Stimulated activated effector memory CD8-positive, alpha-beta T cell treated with anti-CD3 and anti-CD28 coated beads, Interleukin-12 subunit alpha, Interleukin-12 subunit beta, amount 100 ng/mL, for 72 hours (primary cell): ENCODE data around the gene POLR1H.

Source experiments
- ATAC-seq: fragments of 150-1000 bp; cut with Tn5 transposase; 2 replicates; pipeline ENCODE4 v1.10.0; 2021
- DNase-seq, 2 donors: peaks; one replicate each; pipeline ENCODE4 v3.0.0; 2021 to 2022; ENCODE audit warnings: low spot score in 2 of 2
- H3K27ac Mint-ChIP-seq: one replicate; pipeline ENCODE4 v1.8.0; 2022; ENCODE audit warnings: mild to moderate bottlenecking, mixed read lengths
- H3K36me3 Mint-ChIP-seq: one replicate; pipeline ENCODE4 v1.8.0; 2022; ENCODE audit warnings: mild to moderate bottlenecking, mixed read lengths
- H3K4me1 Mint-ChIP-seq: one replicate; pipeline ENCODE4 v1.8.0; 2022; ENCODE audit warnings: mixed read lengths
- H3K4me3 Mint-ChIP-seq: one replicate; pipeline ENCODE4 v1.8.0; 2022; ENCODE audit warnings: mild to moderate bottlenecking, mixed read lengths
- H3K9me3 Mint-ChIP-seq: one replicate; pipeline ENCODE4 v1.8.0; 2022; ENCODE audit warnings: mixed read lengths

Gene POLR1H

GRCh38 chr6:30043744-30044143 is 17.3 kb upstream of the POLR1H start:
- no peak for ATAC-seq
- DNase-seq: no peak
- no peak overlapping the region for H3K4me3 Mint-ChIP-seq
- H3K27ac Mint-ChIP-seq: peak overlapping the region; percentile 35
- H3K4me1 Mint-ChIP-seq: peaks cover 16% of the 10 kb centered on the region
- no peaks in the 10 kb centered on the region for H3K36me3 Mint-ChIP-seq
- no peaks in the 10 kb centered on the region for H3K9me3 Mint-ChIP-seq

GRCh38 chr6:30044630-30045029 is 16.4 kb upstream of the POLR1H start:
- no peaks in the 10 kb centered on the region for H3K36me3 Mint-ChIP-seq
- H3K27ac Mint-ChIP-seq: no peak overlapping the region
- no peaks in the 10 kb centered on the region for H3K9me3 Mint-ChIP-seq
- peaks cover 16% of the 10 kb centered on the region for H3K4me1 Mint-ChIP-seq
- no peak for DNase-seq
- H3K4me3 Mint-ChIP-seq: no peak overlapping the region
- ATAC-seq: no peak

DNA sequence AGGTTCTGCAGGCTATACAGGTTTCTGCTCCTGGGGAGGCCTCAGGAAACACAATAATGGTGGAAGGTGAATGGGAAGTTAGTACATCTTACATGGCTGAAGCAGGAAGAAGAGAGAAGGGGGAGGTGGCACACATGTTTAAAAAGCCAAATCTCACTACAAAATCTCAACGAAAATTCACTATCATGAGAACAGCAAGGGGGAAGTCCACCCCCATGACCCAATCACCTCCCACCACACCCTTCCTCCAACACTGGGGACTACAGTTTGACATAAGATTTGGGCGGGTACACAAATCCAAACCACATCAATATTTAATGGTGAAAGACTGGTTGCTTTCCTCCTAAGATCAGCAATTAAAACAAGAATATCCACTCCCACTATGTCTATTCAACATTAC is 13.8 kb upstream of the POLR1H start:
- peaks cover 13% of the 10 kb centered on the region for H3K4me1 Mint-ChIP-seq
- no peak overlapping the region for H3K4me3 Mint-ChIP-seq
- no peaks in the 10 kb centered on the region for H3K36me3 Mint-ChIP-seq
- H3K27ac Mint-ChIP-seq: no peak overlapping the region
- ATAC-seq (no peak), DNase-seq (no peak)
- H3K9me3 Mint-ChIP-seq: no peaks in the 10 kb centered on the region

DNA sequence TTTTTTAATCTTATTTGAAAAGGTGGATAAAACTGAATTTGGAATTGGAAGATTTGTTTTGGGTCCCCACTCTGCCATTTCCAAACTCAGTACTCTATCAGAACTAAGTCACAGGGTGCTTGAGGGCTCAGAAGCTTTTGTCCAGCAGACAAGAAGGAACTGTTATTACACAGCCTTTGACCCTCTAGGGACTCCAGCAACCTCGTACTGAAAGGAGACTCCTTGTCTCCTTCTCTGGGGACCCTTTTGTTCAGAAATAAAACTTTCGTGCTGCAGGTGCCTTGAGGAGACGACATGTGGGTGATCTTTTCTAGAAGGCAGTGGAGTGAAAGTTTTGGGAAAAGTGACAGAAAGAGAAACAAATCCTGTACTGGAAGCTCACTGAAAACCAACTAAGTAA is 7.4 kb upstream of the POLR1H start:
- DNase-seq (no peak), ATAC-seq (no peak)
- Mint-ChIP-seq H3K4me3 (no peak overlapping the region), H3K4me1 (no peaks in the 10 kb centered on the region), H3K36me3 (peaks cover 36% of the 10 kb centered on the region), H3K9me3 (no peaks in the 10 kb centered on the region), H3K27ac (no peak overlapping the region)

GRCh38 chr6:30055513-30055912 is 5.6 kb upstream of the POLR1H start:
- no peak for DNase-seq
- Mint-ChIP-seq H3K4me3 (no peak overlapping the region), H3K9me3 (no peaks in the 10 kb centered on the region), H3K4me1 (peaks cover 2% of the 10 kb centered on the region), H3K36me3 (peaks cover 37% of the 10 kb centered on the region), H3K27ac (no peak overlapping the region)
- no peak for ATAC-seq

DNA sequence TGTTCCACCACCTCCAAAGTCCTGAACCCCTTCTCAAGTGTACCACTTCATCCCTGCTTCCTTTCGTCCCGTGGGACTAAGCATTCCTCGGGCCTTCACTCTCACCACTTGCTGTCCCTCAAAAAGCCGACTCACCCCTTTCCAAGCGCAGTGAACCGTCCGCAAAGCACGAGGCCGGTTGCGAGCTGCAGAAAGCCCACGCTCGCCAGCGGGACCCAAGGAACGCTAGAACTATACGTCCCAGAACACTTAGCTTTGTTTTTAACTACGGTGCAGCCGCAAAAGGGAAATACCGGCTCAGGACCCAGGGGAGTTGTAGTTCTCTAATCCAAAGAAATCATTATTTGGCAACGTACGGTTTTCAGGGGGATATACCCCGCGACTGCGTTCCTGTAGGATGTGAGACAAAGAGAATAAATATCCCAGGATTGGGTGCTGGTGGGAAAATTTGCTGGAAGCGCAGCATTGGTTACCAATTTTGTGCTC is 416 bp upstream of the POLR1H start:
- H3K27ac Mint-ChIP-seq: peak overlapping the region; percentile 95
- H3K36me3 Mint-ChIP-seq: peaks cover 70% of the 10 kb centered on the region
- peaks cover 22% of the 10 kb centered on the region for H3K4me1 Mint-ChIP-seq
- ATAC-seq (peak; percentile 54), DNase-seq (no peak)
- no peaks in the 10 kb centered on the region for H3K9me3 Mint-ChIP-seq
- H3K4me3 Mint-ChIP-seq: peak overlapping the region; percentile 94

GRCh38 chr6:30061858-30062458 is 893 bp downstream of the POLR1H start:
- H3K4me1 Mint-ChIP-seq: peaks cover 32% of the 10 kb centered on the region
- no peaks in the 10 kb centered on the region for H3K9me3 Mint-ChIP-seq

GRCh38 chr6:30062471-30063178 is 1.6 kb downstream of the POLR1H start:
- no peak overlapping the region for H3K27ac Mint-ChIP-seq
- H3K4me1 Mint-ChIP-seq: peaks cover 39% of the 10 kb centered on the region
- H3K9me3 Mint-ChIP-seq: no peaks in the 10 kb centered on the region
- DNase-seq (peak in 1 of 2 donors; percentile 52), ATAC-seq (no peak)
- H3K4me3 Mint-ChIP-seq: peak overlapping the region; percentile 94
- H3K36me3 Mint-ChIP-seq: peaks cover 64% of the 10 kb centered on the region

More at GRCh38 chr6:30061858-30062458, 893 bp downstream of the POLR1H start:
- ATAC-seq (peak; percentile 60), DNase-seq (no peak)
- H3K36me3 Mint-ChIP-seq: peaks cover 64% of the 10 kb centered on the region
- H3K27ac Mint-ChIP-seq: peak overlapping the region; percentile 95
- peak overlapping the region; percentile 94 for H3K4me3 Mint-ChIP-seq

DNA sequence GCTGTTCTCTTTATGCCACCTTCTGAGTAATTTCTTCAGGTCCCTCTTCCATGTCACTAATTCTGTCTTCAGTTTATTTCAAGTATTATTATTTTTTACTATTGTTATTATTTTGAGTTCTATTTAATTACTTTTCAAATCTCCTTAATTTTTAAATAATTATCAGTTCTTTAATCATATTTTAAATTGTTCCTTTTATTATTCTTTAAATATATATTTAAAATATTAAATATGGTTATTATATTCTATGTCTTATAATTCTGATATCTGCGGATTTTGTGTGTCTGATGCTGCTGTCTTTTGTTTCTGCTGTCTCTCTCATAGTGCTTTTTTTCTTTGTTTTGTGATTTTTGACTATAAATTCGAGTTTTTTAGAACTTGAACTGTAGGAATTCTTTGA is 2.2 kb downstream of the POLR1H start:
- DNase-seq (no peak), ATAC-seq (no peak)
- Mint-ChIP-seq H3K27ac (peak overlapping the region; percentile 50), H3K4me3 (peak overlapping the region; percentile 94), H3K36me3 (peaks cover 63% of the 10 kb centered on the region), H3K9me3 (no peaks in the 10 kb centered on the region), H3K4me1 (peaks cover 45% of the 10 kb centered on the region)

DNA sequence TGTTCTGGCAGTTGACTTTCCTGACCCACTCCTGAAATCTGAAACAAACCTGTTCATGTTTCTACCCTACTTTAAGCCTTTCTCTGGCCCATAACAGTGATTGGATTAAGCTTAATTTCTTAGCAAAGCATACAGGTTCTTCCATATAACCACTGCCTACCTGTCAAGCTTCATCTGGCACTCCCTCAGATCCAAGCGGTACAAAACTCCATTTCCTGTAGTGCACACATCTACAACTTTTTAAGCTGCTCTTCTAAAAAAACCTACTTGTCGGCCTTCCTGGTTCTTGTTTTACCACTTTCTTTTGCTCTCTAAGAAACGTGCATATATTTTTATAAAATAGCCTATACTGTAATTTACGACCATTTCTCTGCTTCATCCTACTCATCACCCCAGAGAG is 5.0 kb downstream of the POLR1H start:
- Mint-ChIP-seq H3K27ac (peak overlapping the region; percentile 97), H3K36me3 (peaks cover 76% of the 10 kb centered on the region), H3K9me3 (no peaks in the 10 kb centered on the region), H3K4me1 (peaks cover 56% of the 10 kb centered on the region), H3K4me3 (peak overlapping the region; percentile 84)
- ATAC-seq (no peak), DNase-seq (peak in 1 of 2 donors; percentile 43)

- ATAC-seq: peak; percentile 99
- no peaks in the 10 kb centered on the region for H3K9me3 Mint-ChIP-seq
- DNase-seq: peak; percentile 87 to 99
- peak within 1 kb of the TSS; percentile 84 for H3K4me3 Mint-ChIP-seq
- H3K27ac Mint-ChIP-seq: peak within 1 kb of the TSS; percentile 97
- H3K4me1 Mint-ChIP-seq: peaks cover 56% of the 10 kb centered on the region
- peaks cover 69% of the 10 kb centered on the region for H3K36me3 Mint-ChIP-seq
These were observed 5.8 kb downstream of the POLR1H start, which contains the start of gene PPP1R11 for GRCh38 chr6:30066577-30067459. Gene PPP1R11 (plus strand): TSS chr6:30067198. CDS start chr6:30067411, 213 bp downstream.

- Mint-ChIP-seq H3K4me1 (peaks cover 59% of the 10 kb centered on the region), H3K4me3 (peak overlapping the region; percentile 84), H3K9me3 (no peaks in the 10 kb centered on the region), H3K36me3 (peaks cover 62% of the 10 kb centered on the region), H3K27ac (peak overlapping the region; percentile 97)
- DNase-seq (peak in 1 of 2 donors; percentile 0), ATAC-seq (no peak)
These were observed 6.5 kb downstream of the POLR1H start for GRCh38 chr6:30067460-30068139.

- DNase-seq (peak in 1 of 2 donors; percentile 49), ATAC-seq (no peak)
- Mint-ChIP-seq H3K27ac (peak overlapping the region; percentile 57), H3K9me3 (no peaks in the 10 kb centered on the region), H3K36me3 (peaks cover 36% of the 10 kb centered on the region), H3K4me1 (peaks cover 69% of the 10 kb centered on the region), H3K4me3 (peak overlapping the region; percentile 20)
These were observed 10.2 kb downstream of the POLR1H start for GRCh38 chr6:30071081-30071818.

- peak overlapping the region; percentile 17 for H3K27ac Mint-ChIP-seq
- peaks cover 31% of the 10 kb centered on the region for H3K36me3 Mint-ChIP-seq
- DNase-seq: peak in 1 of 2 donors; percentile 43
- peak overlapping the region; percentile 8 for H3K4me3 Mint-ChIP-seq
- ATAC-seq: no peak
- no peaks in the 10 kb centered on the region for H3K9me3 Mint-ChIP-seq
- peaks cover 72% of the 10 kb centered on the region for H3K4me1 Mint-ChIP-seq
These were observed 10.8 kb downstream of the POLR1H start for GRCh38 chr6:30071858-30072257.
